ENCODE data around the gene ADCK1. TPM values are rescaled to one million over a fixed set of nuclear protein-coding genes. Genes with fewer than 3 reads are reported as not detected.

Gene ADCK1
- total RNA-seq, 1 experiment from 2014 or later, result 12.2 TPM

- H3K56ac ChIP-seq (ENCODE audit: insufficient read length, low read depth, low read length), result no peak overlapping the region
- H3K4me1 Mint-ChIP-seq, result peaks cover 24 to 29% of the 10 kb centered on the region in 2 experiments
- H3K4ac ChIP-seq (ENCODE audit: low read depth, low read length), result no peak overlapping the region
- H2BK120ac ChIP-seq (ENCODE audit: low read depth, low read length, poor library complexity, severe bottlenecking), result no peak overlapping the region
- H3K4me1 ChIP-seq (ENCODE audit: insufficient read depth, low read length), result no peaks in the 10 kb centered on the region
- H3K27me3 ChIP-seq (ENCODE audit: insufficient read depth, low read length), result no peaks in the 10 kb centered on the region
- WGBS (ENCODE audit: extremely low coverage, insufficient read length, low lambda C conversion rate), result no CpG with 5 or more reads among the region's 2 CpGs
- peaks cover 12% of the 10 kb centered on the region for H3K23me2 ChIP-seq (ENCODE audit: insufficient read length, low read depth, low read length, poor library complexity, severe bottlenecking)
- no peaks in the 10 kb centered on the region for H3K9me3 ChIP-seq (ENCODE audit: control insufficient read depth, low read depth, low read length)
- H3K9me3 Mint-ChIP-seq, result no peaks in the 10 kb centered on the region
- no peak overlapping the region for H3K23ac ChIP-seq (ENCODE audit: insufficient read length, low read depth, low read length)
- H4K8ac ChIP-seq (replicated peaks; ENCODE audit: insufficient read length, low read depth, low read length), result no peak overlapping the region
- H2BK12ac ChIP-seq (ENCODE audit: insufficient read length, low read depth, low read length), result no peak overlapping the region
- H3K4me3 Mint-ChIP-seq, result no peak overlapping the region
- no peak overlapping the region for H2AFZ ChIP-seq (ENCODE audit: low read length)
- H4K91ac ChIP-seq (ENCODE audit: insufficient read length, low read depth, low read length), result no peak overlapping the region
- no peaks in the 10 kb centered on the region for H3K79me2 ChIP-seq (ENCODE audit: insufficient read depth, low read length)
- H3T11ph ChIP-seq (ENCODE audit: low read length), result no peak overlapping the region
- no peaks in the 10 kb centered on the region for H4K20me1 ChIP-seq (ENCODE audit: control insufficient read depth, insufficient read depth, insufficient read length)
- no peak overlapping the region for H3K18ac ChIP-seq (ENCODE audit: insufficient read length, low read depth, low read length)
- H2BK15ac ChIP-seq (ENCODE audit: low read depth, low read length), result no peak overlapping the region
- H3K27ac ChIP-seq (ENCODE audit: insufficient read length, low read depth, low read length), result no peak overlapping the region
- no peak overlapping the region for H3K27ac Mint-ChIP-seq
- H2BK20ac ChIP-seq (ENCODE audit: low read depth, low read length, poor library complexity, severe bottlenecking), result no peak overlapping the region
- H2AK5ac ChIP-seq (ENCODE audit: insufficient read length, low read length), result no peak overlapping the region
- no peak overlapping the region for H4K5ac ChIP-seq (ENCODE audit: insufficient read length, low read depth, low read length)
- H3K14ac ChIP-seq (ENCODE audit: insufficient read depth, low read length), result no peak overlapping the region
- no peaks in the 10 kb centered on the region for H3K79me1 ChIP-seq (ENCODE audit: insufficient read depth, low read depth, low read length, poor library complexity, severe bottlenecking)
- H3K4me2 ChIP-seq (ENCODE audit: insufficient read depth, insufficient read length, low read length), result no peak overlapping the region
- TF ChIP-seq CTCF (conservative IDR thresholded peaks at IDR 0.05), result no peak
- peaks cover 27% of the 10 kb centered on the region for H3K27me3 Mint-ChIP-seq (ENCODE audit: low read depth)
- no peaks in the 10 kb centered on the region for H3K36me3 Mint-ChIP-seq (ENCODE audit: insufficient read depth in 1 of 3, low read depth in 3 of 3)
- no peak for DNase-seq
- no peak overlapping the region for H3K9ac ChIP-seq (ENCODE audit: extremely low read depth, insufficient read length, low read length)
- no peak overlapping the region for H2BK5ac ChIP-seq (ENCODE audit: insufficient read length, low read length)
Observed at GRCh38 chr14:77976591-77976990, 176.7 kb downstream of the ADCK1 start.
